SU-DHL-6 (cell line): ENCODE results near the gene REXO2.

Experiments used
- H2AFZ ChIP-seq: fragments of 200-600 bp; sonication (generic); 2 replicates; pipeline ENCODE4 v1.6.1; 2014; ENCODE audit warnings: low read depth, mild to moderate bottlenecking, moderate library complexity, mixed read lengths, antibody characterized with exemption, low read length; ENCODE audit not compliant: severe bottlenecking
- H3F3A ChIP-seq: fragments of 200-600 bp; shearing (Covaris generic); 2 replicates; pipeline ENCODE4 v1.6.0; 2016; ENCODE audit warnings: antibody characterized with exemption, mild to moderate bottlenecking; ENCODE audit not compliant: insufficient read depth
- H3K27ac ChIP-seq: fragments of 200-600 bp; sonication (generic); 2 replicates; pipeline ENCODE4 v1.5.1; 2016; ENCODE audit warnings: low read depth, mild to moderate bottlenecking, low read length, moderate library complexity, mixed read lengths
- H3K27me3 ChIP-seq: fragments of 200-600 bp; sonication (generic), shearing (Covaris generic); 2 replicates; pipeline ENCODE4 v1.6.0; 2014; ENCODE audit warnings: mild to moderate bottlenecking, low read length
- H3K36me3 ChIP-seq: fragments of 200-600 bp; sonication (generic); 2 replicates; pipeline ENCODE4 v1.6.1; 2014; ENCODE audit warnings: mild to moderate bottlenecking, low read length, mixed read lengths
- H3K4me2 ChIP-seq: fragments of 300-600, 200-600 bp; shearing (Covaris generic), sonication (generic); 2 replicates; pipeline ENCODE4 v1.6.0; 2014; ENCODE audit warnings: low read length, low read depth, mild to moderate bottlenecking; ENCODE audit not compliant: poor library complexity, severe bottlenecking
- H3K4me3 ChIP-seq: fragments of 200-600 bp; sonication (generic); 2 replicates; pipeline ENCODE4 v1.5.1; 2014; ENCODE audit warnings: antibody characterized with exemption, low read length, mild to moderate bottlenecking, mixed read lengths; ENCODE audit not compliant: insufficient read depth, poor library complexity, severe bottlenecking
- H3K79me2 ChIP-seq: fragments of 200-600 bp; sonication (generic); 2 replicates; pipeline ENCODE4 v1.6.1; 2014; ENCODE audit warnings: mild to moderate bottlenecking, low read length, moderate library complexity; ENCODE audit not compliant: insufficient read depth
- H3K9ac ChIP-seq: fragments of 200-600 bp; sonication (generic); 2 replicates; pipeline ENCODE4 v1.7.0; 2014; ENCODE audit warnings: mild to moderate bottlenecking, low read length
- H3K9me2 ChIP-seq: fragments of 200-600 bp; sonication (generic); replicated peaks from 2 replicates; pipeline ENCODE4 v1.6.1; 2014; ENCODE audit warnings: low read length; ENCODE audit not compliant: insufficient read depth
- H3K9me3 ChIP-seq: fragments of 200-600 bp; sonication (generic); 2 replicates; pipeline ENCODE4 v1.6.1; 2014; ENCODE audit warnings: low read length, mixed read lengths; ENCODE audit not compliant: insufficient read depth
- H4K20me1 ChIP-seq: fragments of 200-600 bp; sonication (generic); 2 replicates; pipeline ENCODE4 v1.6.1; 2014; ENCODE audit warnings: low read depth, mild to moderate bottlenecking, antibody characterized with exemption, low read length, moderate library complexity, mixed read lengths
- EZH2phosphoT487 ChIP-seq: fragments of 200-600 bp; sonication (generic), shearing (Covaris generic); conservative IDR thresholded peaks from 2 replicates; pipeline ENCODE4 v1.6.1; 2018; ENCODE audit warnings: mild to moderate bottlenecking, antibody characterized with exemption, low read length, moderate library complexity, mixed read lengths
- TF ChIP-seq, protein P1 (sequence below): fragments of 200-600 bp; sonication (generic); IDR thresholded peaks from one replicate; pipeline ENCODE4 v1.5.1; 2017; ENCODE audit warnings: antibody characterized with exemption, mild to moderate bottlenecking, low read length, moderate library complexity; ENCODE audit not compliant: insufficient read depth, poor library complexity, severe bottlenecking

REXO2 gene

DNA sequence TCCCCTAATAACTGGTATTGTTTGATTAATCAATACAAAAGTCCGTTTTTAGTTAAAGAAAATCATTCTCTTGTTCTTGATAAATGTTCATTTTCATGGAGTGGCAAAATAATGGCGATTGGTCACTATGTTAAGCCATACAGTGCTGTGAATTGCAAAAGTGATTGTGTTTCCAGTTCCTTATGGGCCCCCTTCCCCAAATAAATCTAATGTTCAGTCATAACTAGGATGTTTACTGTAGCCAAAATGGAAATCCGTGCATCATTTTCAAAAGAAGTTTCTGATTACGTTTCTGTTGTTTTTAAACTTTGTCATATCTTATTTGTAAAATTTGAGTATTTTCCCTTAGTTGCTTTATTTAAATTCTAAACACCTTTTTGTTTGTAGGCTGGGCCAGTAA lies 38.0 kb upstream of the REXO2 start:
- Histone ChIP-seq H2AFZ (no peak overlapping the region), H3K27ac (peak overlapping the region; percentile 75), H3K79me2 (peaks cover 65% of the 10 kb centered on the region), H3F3A (peaks cover 2% of the 10 kb centered on the region; the same call in 1 of the 2 replicates), H3K9me2 (no peaks in the 10 kb centered on the region), H4K20me1 (no peaks in the 10 kb centered on the region), H3K27me3 (no peaks in the 10 kb centered on the region), H3K36me3 (peaks cover 33% of the 10 kb centered on the region; the same call in 1 of the 2 replicates), H3K4me2 (peak overlapping the region; percentile 80), H3K4me3 (peak overlapping the region; percentile 84), H3K9me3 (no peaks in the 10 kb centered on the region), H3K9ac (peak overlapping the region; percentile 88)
- TF ChIP-seq, protein P1, sequence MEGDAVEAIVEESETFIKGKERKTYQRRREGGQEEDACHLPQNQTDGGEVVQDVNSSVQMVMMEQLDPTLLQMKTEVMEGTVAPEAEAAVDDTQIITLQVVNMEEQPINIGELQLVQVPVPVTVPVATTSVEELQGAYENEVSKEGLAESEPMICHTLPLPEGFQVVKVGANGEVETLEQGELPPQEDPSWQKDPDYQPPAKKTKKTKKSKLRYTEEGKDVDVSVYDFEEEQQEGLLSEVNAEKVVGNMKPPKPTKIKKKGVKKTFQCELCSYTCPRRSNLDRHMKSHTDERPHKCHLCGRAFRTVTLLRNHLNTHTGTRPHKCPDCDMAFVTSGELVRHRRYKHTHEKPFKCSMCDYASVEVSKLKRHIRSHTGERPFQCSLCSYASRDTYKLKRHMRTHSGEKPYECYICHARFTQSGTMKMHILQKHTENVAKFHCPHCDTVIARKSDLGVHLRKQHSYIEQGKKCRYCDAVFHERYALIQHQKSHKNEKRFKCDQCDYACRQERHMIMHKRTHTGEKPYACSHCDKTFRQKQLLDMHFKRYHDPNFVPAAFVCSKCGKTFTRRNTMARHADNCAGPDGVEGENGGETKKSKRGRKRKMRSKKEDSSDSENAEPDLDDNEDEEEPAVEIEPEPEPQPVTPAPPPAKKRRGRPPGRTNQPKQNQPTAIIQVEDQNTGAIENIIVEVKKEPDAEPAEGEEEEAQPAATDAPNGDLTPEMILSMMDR: no peak
- TF ChIP-seq EZH2phosphoT487: no peak

DNA sequence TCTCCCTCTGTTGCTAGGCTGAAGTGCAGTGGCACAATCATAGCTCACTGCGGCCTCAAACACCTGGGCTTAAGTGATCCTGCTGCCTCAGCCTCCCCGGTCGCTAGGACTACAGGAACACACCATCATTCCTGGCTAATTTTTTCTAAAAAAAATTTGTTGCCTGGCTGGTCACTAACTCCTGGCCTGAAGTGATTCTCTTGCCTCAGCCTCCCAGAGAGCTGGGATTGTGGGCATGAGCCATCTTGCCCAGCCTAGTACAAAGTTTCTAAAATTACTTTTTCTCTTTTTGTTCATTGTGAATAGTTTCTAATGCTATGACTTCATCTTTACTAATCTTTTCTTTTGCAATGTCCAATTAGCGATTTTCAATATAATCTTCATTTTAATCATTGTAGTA lies 26.3 kb upstream of the REXO2 start:
- H3K79me2 ChIP-seq: no peaks in the 10 kb centered on the region
- H3K9me2 ChIP-seq: no peaks in the 10 kb centered on the region
- H3K27me3 ChIP-seq: no peaks in the 10 kb centered on the region
- peaks cover 13% of the 10 kb centered on the region; the same call in 1 of the 2 replicates for H3K36me3 ChIP-seq
- H3K4me3 ChIP-seq: no peak overlapping the region
- no peak overlapping the region for H2AFZ ChIP-seq
- H3F3A ChIP-seq: peaks cover 12% of the 10 kb centered on the region; the same call in 1 of the 2 replicates
- no peaks in the 10 kb centered on the region for H4K20me1 ChIP-seq
- TF ChIP-seq EZH2phosphoT487: no peak
- TF ChIP-seq, protein P1: no peak
- no peak overlapping the region for H3K4me2 ChIP-seq
- no peak overlapping the region for H3K9ac ChIP-seq
- H3K9me3 ChIP-seq: no peaks in the 10 kb centered on the region
- no peak overlapping the region for H3K27ac ChIP-seq

DNA sequence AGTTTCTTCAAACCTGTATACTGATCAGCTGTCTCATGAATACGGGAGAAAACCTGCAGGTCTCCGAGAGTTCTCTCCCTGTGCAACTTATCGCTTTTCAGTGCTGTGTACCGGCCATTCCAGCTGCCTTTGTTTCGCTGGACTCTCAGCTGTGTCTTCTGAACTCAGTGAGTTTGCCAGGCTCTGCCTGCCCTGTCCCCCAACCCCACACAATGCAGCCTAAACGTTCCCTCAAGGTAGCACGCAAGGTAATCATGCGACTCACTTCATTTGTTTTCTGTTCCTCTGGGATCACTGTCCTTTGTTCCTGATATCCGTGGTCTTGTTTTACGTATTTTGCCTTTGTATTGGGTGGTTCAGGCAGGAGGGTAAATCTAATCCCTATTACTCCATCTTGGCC lies 25.3 kb upstream of the REXO2 start:
- no peak for TF ChIP-seq EZH2phosphoT487
- TF ChIP-seq, protein P1: no peak
- Histone ChIP-seq H3K27ac (no peak overlapping the region), H3K36me3 (peaks cover 6% of the 10 kb centered on the region; the same call in 1 of the 2 replicates), H3F3A (peaks cover 5% of the 10 kb centered on the region; the same call in 1 of the 2 replicates), H3K4me3 (no peak overlapping the region), H3K79me2 (no peaks in the 10 kb centered on the region), H3K9me2 (no peaks in the 10 kb centered on the region), H3K4me2 (no peak overlapping the region), H3K9ac (no peak overlapping the region), H4K20me1 (no peaks in the 10 kb centered on the region), H2AFZ (no peak overlapping the region), H3K27me3 (no peaks in the 10 kb centered on the region), H3K9me3 (no peaks in the 10 kb centered on the region)
